Nephron (organoid): ENCODE results near the gene SBF2.

Experiments used
- H3K27ac Mint-ChIP-seq, 3 experiments: 2 replicates each; pipeline ENCODE4 v1.8.0; 2020; ENCODE audit warnings: mixed read lengths in 3 of 3, mild to moderate bottlenecking in 2 of 3, moderate library complexity in 1 of 3
- H3K27me3 Mint-ChIP-seq: 2 replicates; pipeline ENCODE4 v1.8.0; 2021; ENCODE audit warnings: low read depth, mild to moderate bottlenecking, moderate library complexity, mixed read lengths
- H3K36me3 Mint-ChIP-seq: 2 replicates; pipeline ENCODE4 v1.8.0; 2020; ENCODE audit warnings: low read depth, mixed read lengths
- H3K4me1 Mint-ChIP-seq: 2 replicates; pipeline ENCODE4 v1.8.0; 2020; ENCODE audit warnings: mixed read lengths
- H3K4me3 Mint-ChIP-seq, 3 experiments: 2 replicates each; pipeline ENCODE4 v1.8.0; 2020; ENCODE audit warnings: mild to moderate bottlenecking in 3 of 3, mixed read lengths in 3 of 3, moderate library complexity in 2 of 3
- H3K9me3 Mint-ChIP-seq: 2 replicates; pipeline ENCODE4 v1.8.0; 2020; ENCODE audit warnings: mixed read lengths
- TF ChIP-seq, protein P1 (sequence below), 3 experiments: fragments of 200-600 bp; sonication (generic); IDR thresholded peaks; one replicate each; pipeline ENCODE4 v1.5.0; 2021; ENCODE audit warnings: antibody characterized with exemption in 3 of 3; ENCODE audit not compliant: unreplicated experiment in 3 of 3

The SBF2 gene

GRCh38 chr11:10209326-10209725, 84.7 kb downstream of the SBF2 start:
- Mint-ChIP-seq H3K36me3 (peaks cover 23% of the 10 kb centered on the region), H3K4me3 (no peak overlapping the region), H3K4me1 (no peaks in the 10 kb centered on the region), H3K9me3 (peaks cover 10% of the 10 kb centered on the region), H3K27ac (no peak overlapping the region), H3K27me3 (no peaks in the 10 kb centered on the region)
- TF ChIP-seq, protein P1, sequence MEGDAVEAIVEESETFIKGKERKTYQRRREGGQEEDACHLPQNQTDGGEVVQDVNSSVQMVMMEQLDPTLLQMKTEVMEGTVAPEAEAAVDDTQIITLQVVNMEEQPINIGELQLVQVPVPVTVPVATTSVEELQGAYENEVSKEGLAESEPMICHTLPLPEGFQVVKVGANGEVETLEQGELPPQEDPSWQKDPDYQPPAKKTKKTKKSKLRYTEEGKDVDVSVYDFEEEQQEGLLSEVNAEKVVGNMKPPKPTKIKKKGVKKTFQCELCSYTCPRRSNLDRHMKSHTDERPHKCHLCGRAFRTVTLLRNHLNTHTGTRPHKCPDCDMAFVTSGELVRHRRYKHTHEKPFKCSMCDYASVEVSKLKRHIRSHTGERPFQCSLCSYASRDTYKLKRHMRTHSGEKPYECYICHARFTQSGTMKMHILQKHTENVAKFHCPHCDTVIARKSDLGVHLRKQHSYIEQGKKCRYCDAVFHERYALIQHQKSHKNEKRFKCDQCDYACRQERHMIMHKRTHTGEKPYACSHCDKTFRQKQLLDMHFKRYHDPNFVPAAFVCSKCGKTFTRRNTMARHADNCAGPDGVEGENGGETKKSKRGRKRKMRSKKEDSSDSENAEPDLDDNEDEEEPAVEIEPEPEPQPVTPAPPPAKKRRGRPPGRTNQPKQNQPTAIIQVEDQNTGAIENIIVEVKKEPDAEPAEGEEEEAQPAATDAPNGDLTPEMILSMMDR (IDR thresholded peaks at IDR 0.05; ENCODE audit: unreplicated experiment in 3 of 3) = no peak

DNA sequence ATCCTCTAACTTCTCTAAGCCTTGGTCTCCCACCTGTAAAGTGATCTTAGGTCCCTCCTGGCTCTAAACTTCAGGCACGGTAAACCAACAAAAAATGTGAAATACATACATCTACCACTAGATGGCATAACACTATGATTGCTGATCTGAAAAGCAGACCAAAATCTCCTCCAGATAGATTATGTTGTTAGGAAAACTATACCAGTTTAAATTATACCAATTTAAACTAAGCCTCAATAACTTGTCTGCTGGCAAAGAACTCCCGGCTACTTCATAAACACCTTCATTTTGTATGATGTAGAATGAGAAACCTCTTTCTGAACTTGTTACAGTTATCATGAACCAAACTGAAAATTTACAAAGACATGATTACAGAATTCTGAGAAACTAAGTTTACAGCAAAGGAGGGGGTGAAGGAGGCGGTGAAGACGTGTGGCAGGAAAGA, 85.9 kb downstream of the SBF2 start:
- TF ChIP-seq, protein P1 (IDR thresholded peaks at IDR 0.05; ENCODE audit: unreplicated experiment in 3 of 3) = peak; percentile 59 to 77 (median 69)
- Mint-ChIP-seq H3K27ac (no peak overlapping the region), H3K4me3 (no peak overlapping the region), H3K9me3 (peaks cover 21% of the 10 kb centered on the region), H3K4me1 (no peaks in the 10 kb centered on the region), H3K36me3 (peaks cover 26% of the 10 kb centered on the region), H3K27me3 (no peaks in the 10 kb centered on the region)

DNA sequence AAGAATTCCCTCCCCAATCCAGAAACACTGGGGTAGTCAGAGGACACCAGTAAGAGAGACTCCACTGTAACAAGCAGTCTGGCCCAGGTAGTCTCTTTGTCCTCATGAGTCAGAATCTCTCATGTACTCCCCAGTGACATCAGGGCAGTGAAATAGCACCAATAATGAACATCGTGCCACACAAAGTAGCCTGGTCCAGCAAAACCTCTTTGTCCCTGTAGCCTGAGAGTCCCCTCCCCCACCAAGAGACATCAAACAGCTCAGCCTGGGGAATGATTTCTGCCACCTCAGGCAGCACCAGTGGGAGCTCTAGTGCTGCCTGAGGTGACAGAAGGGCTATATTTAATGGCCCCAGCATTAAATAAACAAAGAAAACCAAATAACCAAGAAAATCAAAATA, 88.1 kb downstream of the SBF2 start:
- Mint-ChIP-seq H3K9me3 (peaks cover 36% of the 10 kb centered on the region), H3K27ac (no peak overlapping the region), H3K27me3 (no peaks in the 10 kb centered on the region), H3K4me1 (no peaks in the 10 kb centered on the region), H3K36me3 (peaks cover 37% of the 10 kb centered on the region), H3K4me3 (no peak overlapping the region)
- TF ChIP-seq, protein P1 (IDR thresholded peaks at IDR 0.05; ENCODE audit: unreplicated experiment in 3 of 3) = no peak

- H3K4me3 Mint-ChIP-seq = no peak overlapping the region
- peaks cover 46% of the 10 kb centered on the region for H3K36me3 Mint-ChIP-seq
- TF ChIP-seq, protein P1 (IDR thresholded peaks at IDR 0.05; ENCODE audit: unreplicated experiment in 3 of 3) = no peak
Measured at GRCh38 chr11:10204021-10204420, 90.0 kb downstream of the SBF2 start.

DNA sequence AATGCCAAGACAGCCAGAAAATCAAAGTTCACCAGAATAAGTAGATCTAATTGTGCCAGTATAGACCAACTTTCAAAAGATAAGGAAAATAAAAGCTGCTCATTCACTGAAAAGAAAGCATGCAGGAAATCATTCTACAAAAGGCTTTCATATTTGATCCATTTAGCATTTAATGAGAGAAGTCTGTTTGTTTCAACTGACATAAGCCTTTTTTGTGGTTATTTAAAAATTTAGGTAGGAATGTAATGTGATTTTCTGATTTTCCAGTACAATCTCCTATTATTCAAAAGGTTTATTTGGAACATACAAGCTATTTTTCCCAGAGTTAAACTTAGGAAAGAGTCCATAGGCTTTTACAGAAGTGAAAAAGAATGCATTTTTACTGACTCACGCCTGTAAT, 92.7 kb downstream of the SBF2 start:
- H3K4me1 Mint-ChIP-seq = no peaks in the 10 kb centered on the region
- TF ChIP-seq, protein P1 (IDR thresholded peaks at IDR 0.05; ENCODE audit: unreplicated experiment in 3 of 3) = no peak
- H3K27me3 Mint-ChIP-seq = no peaks in the 10 kb centered on the region

More at GRCh38 chr11:10204021-10204420, 90.0 kb downstream of the SBF2 start:
- Mint-ChIP-seq H3K4me1 (no peaks in the 10 kb centered on the region), H3K9me3 (peaks cover 45% of the 10 kb centered on the region), H3K27me3 (no peaks in the 10 kb centered on the region), H3K27ac (no peak overlapping the region)

DNA sequence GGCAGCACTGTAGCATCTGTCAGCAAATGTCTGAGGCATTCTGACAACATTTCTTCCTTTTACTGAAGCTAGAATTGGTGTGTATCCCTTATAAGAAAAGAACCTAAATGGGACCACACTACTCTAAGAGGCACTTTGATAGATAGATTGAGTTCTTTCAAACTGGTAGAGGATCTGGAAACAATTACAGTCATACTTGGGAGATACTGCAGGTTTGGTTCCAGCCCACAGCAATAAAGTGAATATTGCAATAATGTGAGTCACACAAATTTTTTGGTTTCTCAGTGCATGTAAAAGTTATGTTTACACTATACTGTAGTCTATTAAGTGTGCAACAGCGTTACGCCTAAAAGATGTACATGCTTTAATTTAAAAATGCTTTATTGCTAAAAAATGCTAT, 96.9 kb downstream of the SBF2 start:
- peaks cover 26% of the 10 kb centered on the region for H3K9me3 Mint-ChIP-seq
- H3K4me1 Mint-ChIP-seq = no peaks in the 10 kb centered on the region
- no peak overlapping the region for H3K4me3 Mint-ChIP-seq
- no peaks in the 10 kb centered on the region for H3K27me3 Mint-ChIP-seq
- H3K27ac Mint-ChIP-seq = no peak overlapping the region
- H3K36me3 Mint-ChIP-seq = peaks cover 35% of the 10 kb centered on the region
- TF ChIP-seq, protein P1 (IDR thresholded peaks at IDR 0.05; ENCODE audit: unreplicated experiment in 3 of 3) = no peak

More for the DNA sequence above, 92.7 kb downstream of the SBF2 start:
- peaks cover 59% of the 10 kb centered on the region for H3K36me3 Mint-ChIP-seq
- no peak overlapping the region for H3K4me3 Mint-ChIP-seq
- no peak overlapping the region for H3K27ac Mint-ChIP-seq
- H3K9me3 Mint-ChIP-seq = peaks cover 56% of the 10 kb centered on the region
